ENCODE results near the gene SDC3. TPM values are rescaled to one million over a fixed set of nuclear protein-coding genes. Genes with fewer than 3 reads are reported as not detected.

SDC3 gene
- total and polyA plus RNA-seq, 2 of the 8 experiments (the other 6 are each of a cell fraction or from before 2014, with no cell fraction given) = 7.0 to 27.0 TPM

- no peaks in the 10 kb centered on the region for H3K36me3 ChIP-seq (ENCODE audit: control insufficient read depth in 2 of 4, insufficient read depth in 4 of 4, low read length in 3 of 4)
- H2AFZ ChIP-seq (ENCODE audit: low read length) = no peak overlapping the region
- H3K4me3 ChIP-seq (ENCODE audit: extremely low read depth in 1 of 4, insufficient read depth in 2 of 4, low read depth in 3 of 4, low read length in 4 of 4) = peak overlapping the region in 3 of 4 experiments; percentile 19 to 66 (median 42); a peak in 5 of 8 replicates
- no peak overlapping the region for H3K27ac ChIP-seq (ENCODE audit: low read depth, low read length)
- H4K20me1 ChIP-seq (replicated peaks in 1 of 2; ENCODE audit: control insufficient read depth in 1 of 2, insufficient read depth in 2 of 2, low read length in 2 of 2) = peaks cover 11 to 16% of the 10 kb centered on the region in 2 experiments
- peak overlapping the region; percentile 54; the same call in 1 of the 2 replicates for H4K8ac ChIP-seq (ENCODE audit: extremely low read depth, insufficient read depth, low read length)
- H3K23ac ChIP-seq (ENCODE audit: insufficient read length) = no peak overlapping the region
- no peak overlapping the region for H3K9ac ChIP-seq (replicated peaks in 1 of 4; ENCODE audit: extremely low read depth in 1 of 4, low read depth in 3 of 4, low read length in 3 of 4)
- H3K9me3 ChIP-seq (ENCODE audit: insufficient read depth in 2 of 2, low read depth in 1 of 2, low read length in 1 of 2) = no peaks in the 10 kb centered on the region
- TF ChIP-seq KDM1A (IDR thresholded peaks at IDR 0.05; ENCODE audit: borderline replicate concordance, low read length) (0 out of 2 replicates have a peak, but pooled peaks have one; percentile 3), CHD2 (IDR thresholded peaks at IDR 0.05; ENCODE audit: low read length) (no peak)
- H3K18ac ChIP-seq (ENCODE audit: extremely low read depth, low read length) = peak overlapping the region; percentile 51; the same call in 1 of the 2 replicates
- H3K14ac ChIP-seq (ENCODE audit: insufficient read length) = no peak overlapping the region
- peaks cover 7% of the 10 kb centered on the region; the same call in 1 of the 2 replicates for H3K23me2 ChIP-seq (ENCODE audit: low read depth, low read length)
- H3K79me1 ChIP-seq (ENCODE audit: low read depth, low read length) = peaks cover 4% of the 10 kb centered on the region
- POLR2A ChIA-PET (ENCODE audit: partially characterized antibody) = interaction anchor here (0.9 to 3.4 kb wide), 5 partner anchors 8 to 111 kb away, joined by 3 to 25 read pairs (median 7); no protein-coding TSS in a partner anchor
- H3K79me2 ChIP-seq (ENCODE audit: control insufficient read depth in 1 of 2, insufficient read depth in 2 of 2, low read length in 2 of 2) = peaks cover 0 to 5% of the 10 kb centered on the region in 2 experiments; a peak in 1 of 4 replicates
- peak overlapping the region; percentile 68 to 82 for H3K4me2 ChIP-seq (ENCODE audit: insufficient read depth in 1 of 2, low read depth in 2 of 2, low read length in 2 of 2)
- H2BK120ac ChIP-seq (replicated peaks; ENCODE audit: low read depth, low read length) = no peak overlapping the region
- H3K56ac ChIP-seq (replicated peaks; ENCODE audit: insufficient read length, low read depth, low read length) = no peak overlapping the region
- peak overlapping the region; percentile 62; the same call in 1 of the 2 replicates for H2BK20ac ChIP-seq (ENCODE audit: low read length)
- 55% methylated on average over 14 of the region's 14 CpGs; no CpG with 5 or more reads in 1 of the 2 experiments for WGBS, 2 experiments (ENCODE audit: extremely low coverage in 1 of 2, insufficient coverage in 1 of 2, insufficient read length in 1 of 2, insufficient replicate concordance in 2 of 2, low coverage in 1 of 2, low lambda C conversion rate in 2 of 2, missing lambda C conversion rate in 1 of 2)
- H2BK5ac ChIP-seq (ENCODE audit: low read depth, low read length) = peak overlapping the region; percentile 38; the same call in 1 of the 2 replicates
- peaks cover 0 to 33% (median 22%) of the 10 kb centered on the region in 4 experiments; a peak in 6 of 7 replicates for H3K4me1 ChIP-seq (replicated peaks in 1 of 4; ENCODE audit: control insufficient read depth in 3 of 4, insufficient read depth in 4 of 4, low read length in 3 of 4)
- FAIRE-seq (peak; percentile 68), DNase-seq (ENCODE audit: low read depth in 1 of 2, low spot score in 2 of 2) (no peak)
- H3K4ac ChIP-seq (replicated peaks; ENCODE audit: insufficient read length, low read depth, low read length) = no peak overlapping the region
- peak overlapping the region; percentile 52 for H4K91ac ChIP-seq (replicated peaks; ENCODE audit: insufficient read length, low read length)
- H2BK15ac ChIP-seq (ENCODE audit: low read length) = no peak overlapping the region
- H3K27me3 ChIP-seq (replicated peaks in 1 of 4; ENCODE audit: control insufficient read depth in 3 of 4, extremely low read depth in 1 of 4, insufficient read depth in 3 of 4, low read length in 3 of 4) = peaks cover 0 to 20% (median 12%) of the 10 kb centered on the region in 4 experiments; a peak in 4 of 7 replicates
- H4K5ac ChIP-seq (ENCODE audit: insufficient read length, low read depth, low read length) = no peak overlapping the region
- peak overlapping the region; percentile 85; the same call in 1 of the 2 replicates for H2BK12ac ChIP-seq (ENCODE audit: low read depth, low read length)
- CTCF ChIA-PET (ENCODE audit: partially characterized antibody) = interaction anchor here (0.6 to 27.2 kb wide), 24 partner anchors 9 to 481 kb away, joined by 3 to 1519 read pairs (median 15); partner anchors contain the start of genes LAPTM5 and MATN1
- no peak overlapping the region for H2AK5ac ChIP-seq (ENCODE audit: low read depth, low read length)
Measured at GRCh38 chr1:30909365-30910068, 959 bp upstream of the SDC3 start.
